Endothelial cell (in vitro differentiated cells): ENCODE data around the gene LINS1. TPM values are rescaled to one million over a fixed set of nuclear protein-coding genes. Genes with fewer than 3 reads are reported as not detected.
"Not testable (repeated sequence)": the region's sequence is repeated elsewhere in the genome, so short reads cannot be mapped to it uniquely, and the experiment has no call there.

Experiments
- DNase-seq: peaks from one replicate; pipeline ENCODE4 v3.0.0; 2021; ENCODE audit warnings: low spot score
- H3K27ac Mint-ChIP-seq: one replicate; pipeline ENCODE4 v1.8.0; 2021; ENCODE audit warnings: mixed read lengths, inconsistent platforms; ENCODE audit not compliant: unreplicated experiment
- H3K27me3 Mint-ChIP-seq: one replicate; pipeline ENCODE4 v1.8.0; 2021; ENCODE audit warnings: mild to moderate bottlenecking, moderate library complexity, mixed read lengths, inconsistent platforms; ENCODE audit not compliant: unreplicated experiment
- H3K36me3 Mint-ChIP-seq: one replicate; pipeline ENCODE4 v1.8.0; 2021; ENCODE audit warnings: mild to moderate bottlenecking, low read depth, mixed read lengths, inconsistent platforms; ENCODE audit not compliant: unreplicated experiment
- H3K4me1 Mint-ChIP-seq: one replicate; pipeline ENCODE4 v1.8.0; 2021; ENCODE audit warnings: mild to moderate bottlenecking, mixed read lengths, inconsistent platforms; ENCODE audit not compliant: unreplicated experiment
- H3K4me3 Mint-ChIP-seq: one replicate; pipeline ENCODE4 v1.8.0; 2021; ENCODE audit warnings: mild to moderate bottlenecking, mixed read lengths, inconsistent platforms; ENCODE audit not compliant: unreplicated experiment
- H3K9me3 Mint-ChIP-seq: one replicate; pipeline ENCODE4 v1.8.0; 2021; ENCODE audit warnings: mixed read lengths, inconsistent platforms; ENCODE audit not compliant: unreplicated experiment
- total RNA-seq: library from RNA; stranded (reverse); fragmentation: NEBNext Ultra II Directional; extraction: Animal tissue kit (Norgen Biotek cat#: 25700); gene quantifications from one replicate; pipeline ENCODE4 v1.2.1, GENCODE V29; 2021; ENCODE audit not compliant: unreplicated experiment
- TF ChIP-seq, protein P1 (sequence below): fragments of 200-600 bp; sonication (generic); IDR thresholded peaks from one replicate; pipeline ENCODE4 v1.5.0; 2021; ENCODE audit warnings: antibody characterized with exemption; ENCODE audit not compliant: unreplicated experiment

The LINS1 gene
- total RNA-seq, 1 donor from 2014 or later, result 10.2 TPM

DNA sequence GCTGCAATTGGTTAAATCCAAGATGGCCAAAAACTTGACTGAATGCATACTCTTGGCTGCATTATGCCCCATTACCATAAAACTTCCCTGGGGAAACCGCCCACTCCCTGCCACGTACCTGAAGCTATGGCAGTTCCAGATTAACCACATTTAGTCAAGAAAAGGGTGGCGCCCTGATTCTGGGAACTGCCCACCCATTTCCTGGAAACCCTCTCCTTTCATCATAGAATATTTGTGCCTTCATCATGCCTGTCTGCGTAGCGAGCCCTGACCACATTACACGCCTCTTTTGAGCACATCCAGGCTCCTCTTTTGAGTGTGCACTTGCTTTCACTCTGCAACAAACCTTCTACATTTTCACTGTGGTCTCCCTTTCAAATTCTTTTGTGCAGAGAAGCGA is 5.2 kb downstream of the LINS1 start:
- H3K4me1 Mint-ChIP-seq, result no peaks in the 10 kb centered on the region
- no peak overlapping the region for H3K27ac Mint-ChIP-seq
- DNase-seq, result no peak
- no peak overlapping the region for H3K4me3 Mint-ChIP-seq
- peaks cover 4% of the 10 kb centered on the region for H3K9me3 Mint-ChIP-seq
- TF ChIP-seq, protein P1, sequence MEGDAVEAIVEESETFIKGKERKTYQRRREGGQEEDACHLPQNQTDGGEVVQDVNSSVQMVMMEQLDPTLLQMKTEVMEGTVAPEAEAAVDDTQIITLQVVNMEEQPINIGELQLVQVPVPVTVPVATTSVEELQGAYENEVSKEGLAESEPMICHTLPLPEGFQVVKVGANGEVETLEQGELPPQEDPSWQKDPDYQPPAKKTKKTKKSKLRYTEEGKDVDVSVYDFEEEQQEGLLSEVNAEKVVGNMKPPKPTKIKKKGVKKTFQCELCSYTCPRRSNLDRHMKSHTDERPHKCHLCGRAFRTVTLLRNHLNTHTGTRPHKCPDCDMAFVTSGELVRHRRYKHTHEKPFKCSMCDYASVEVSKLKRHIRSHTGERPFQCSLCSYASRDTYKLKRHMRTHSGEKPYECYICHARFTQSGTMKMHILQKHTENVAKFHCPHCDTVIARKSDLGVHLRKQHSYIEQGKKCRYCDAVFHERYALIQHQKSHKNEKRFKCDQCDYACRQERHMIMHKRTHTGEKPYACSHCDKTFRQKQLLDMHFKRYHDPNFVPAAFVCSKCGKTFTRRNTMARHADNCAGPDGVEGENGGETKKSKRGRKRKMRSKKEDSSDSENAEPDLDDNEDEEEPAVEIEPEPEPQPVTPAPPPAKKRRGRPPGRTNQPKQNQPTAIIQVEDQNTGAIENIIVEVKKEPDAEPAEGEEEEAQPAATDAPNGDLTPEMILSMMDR, result no peak
- peaks cover 2% of the 10 kb centered on the region for H3K27me3 Mint-ChIP-seq
- H3K36me3 Mint-ChIP-seq, result peaks cover 6% of the 10 kb centered on the region

GRCh38 chr15:100595964-100596363 is 6.0 kb downstream of the LINS1 start:
- H3K4me1 Mint-ChIP-seq, result no peaks in the 10 kb centered on the region
- H3K27ac Mint-ChIP-seq, result no peak overlapping the region
- H3K9me3 Mint-ChIP-seq, result peaks cover 4% of the 10 kb centered on the region
- no peak for DNase-seq
- peaks cover 2% of the 10 kb centered on the region for H3K27me3 Mint-ChIP-seq
- H3K4me3 Mint-ChIP-seq, result no peak overlapping the region
- H3K36me3 Mint-ChIP-seq, result peaks cover 14% of the 10 kb centered on the region
- TF ChIP-seq, protein P1, result no peak

DNA sequence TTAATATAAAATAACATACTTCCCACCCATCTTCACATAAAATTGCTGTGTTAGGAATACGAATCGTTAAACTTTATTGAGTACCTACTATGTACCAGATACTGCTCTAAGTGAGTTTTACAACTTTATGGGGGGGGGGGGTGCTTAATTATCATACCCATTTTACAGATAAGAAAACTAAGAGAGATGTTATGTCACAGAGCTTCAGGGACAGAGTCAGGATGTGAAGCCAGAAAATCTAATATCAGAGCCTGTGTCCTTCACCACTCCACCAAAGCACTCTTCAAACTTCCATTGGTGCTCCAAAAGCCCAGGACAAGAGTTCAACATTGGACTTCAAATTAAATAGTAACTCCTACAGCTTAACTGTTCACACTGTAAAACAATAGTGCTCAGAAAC is 8.6 kb downstream of the LINS1 start:
- Mint-ChIP-seq H3K27me3 (peaks cover 2% of the 10 kb centered on the region), H3K36me3 (peaks cover 14% of the 10 kb centered on the region), H3K9me3 (peaks cover 4% of the 10 kb centered on the region), H3K27ac (no peak overlapping the region), H3K4me3 (no peak overlapping the region), H3K4me1 (no peaks in the 10 kb centered on the region)
- TF ChIP-seq, protein P1, result no peak
- no peak for DNase-seq

- Mint-ChIP-seq H3K4me3 (no peak overlapping the region), H3K9me3 (peaks cover 4% of the 10 kb centered on the region), H3K27me3 (peaks cover 2% of the 10 kb centered on the region), H3K36me3 (peaks cover 14% of the 10 kb centered on the region), H3K27ac (no peak overlapping the region), H3K4me1 (no peaks in the 10 kb centered on the region)
- no peak for DNase-seq
- TF ChIP-seq, protein P1, result no peak
These were observed 9.1 kb downstream of the LINS1 start for GRCh38 chr15:100592898-100593297.

GRCh38 chr15:100591835-100592234 is 10.1 kb downstream of the LINS1 start:
- no peak overlapping the region for H3K4me3 Mint-ChIP-seq
- no peak for DNase-seq
- TF ChIP-seq, protein P1, result no peak
- H3K27me3 Mint-ChIP-seq, result peaks cover 2% of the 10 kb centered on the region
- H3K36me3 Mint-ChIP-seq, result peaks cover 18% of the 10 kb centered on the region
- no peaks in the 10 kb centered on the region for H3K4me1 Mint-ChIP-seq
- H3K27ac Mint-ChIP-seq, result no peak overlapping the region
- H3K9me3 Mint-ChIP-seq, result peaks cover 4% of the 10 kb centered on the region

- H3K4me1 Mint-ChIP-seq, H3K27ac Mint-ChIP-seq, H3K4me3 Mint-ChIP-seq, H3K27me3 Mint-ChIP-seq, DNase-seq, H3K9me3 Mint-ChIP-seq: not testable (repeated sequence)
- peaks cover 22% of the 10 kb centered on the region for H3K36me3 Mint-ChIP-seq
These were observed 10.8 kb downstream of the LINS1 start for GRCh38 chr15:100591163-100591562.
